ENCODE measurements around the gene MS4A6A. TPM values are rescaled to one million over a fixed set of nuclear protein-coding genes. Genes with fewer than 3 reads are reported as not detected.
"Not testable (repeated sequence)": the region's sequence is repeated elsewhere in the genome, so short reads cannot be mapped to it uniquely, and the experiment has no call there.

The MS4A6A gene
- total and polyA plus RNA-seq, 2 donors (not counting 3 experiments of a cell fraction or from before 2014, with no cell fraction given): 2.7 to 5.0 TPM

DNA sequence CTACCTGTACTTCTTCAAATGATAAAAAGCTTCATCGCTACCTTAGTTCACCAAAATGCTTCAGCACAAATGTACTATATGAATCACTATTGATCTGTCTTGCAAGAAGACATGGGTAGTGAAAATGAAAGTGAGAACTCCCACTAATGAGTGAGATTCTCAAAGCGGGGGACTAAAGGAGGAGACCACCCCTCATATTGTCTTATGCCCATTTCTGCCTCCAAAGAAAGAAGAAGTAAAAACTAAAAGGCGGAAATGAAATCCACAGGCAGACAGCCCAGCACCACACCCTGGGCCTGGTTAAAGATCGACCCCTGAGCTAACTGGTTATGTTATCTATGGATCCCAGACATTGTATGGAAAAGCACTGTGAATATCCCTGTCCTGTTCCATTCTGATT, 9.7 kb upstream of the MS4A6A start:
- FAIRE-seq; DNase-seq (ENCODE audit: low read depth, low spot score); H3K4me2 ChIP-seq (ENCODE audit: insufficient read depth, low read length); H3K9me1 ChIP-seq (replicated peaks; ENCODE audit: control insufficient read depth, extremely low read depth, insufficient read depth, low read length); H3K9me3 ChIP-seq (replicated peaks; ENCODE audit: control insufficient read depth, insufficient read depth, low read length); dilution Hi-C loops (cut with MboI; ENCODE audit: extremely low pct_ligation_motif_present, low sequenced_read_pairs); H3K9ac ChIP-seq (replicated peaks; ENCODE audit: extremely low read depth, insufficient read depth, low read length); H3K36me3 ChIP-seq (ENCODE audit: control insufficient read depth in 2 of 2, extremely low read depth in 1 of 2, insufficient read depth in 2 of 2, low read length in 2 of 2); H2AFZ ChIP-seq (ENCODE audit: low read depth, low read length); BruUV-seq (replicated peaks); H3K79me2 ChIP-seq (ENCODE audit: control insufficient read depth, insufficient read depth, low read length); H3K4me3 ChIP-seq (replicated peaks in 1 of 3; ENCODE audit: insufficient read depth in 1 of 3, low read depth in 1 of 3, low read length in 3 of 3); H4K20me1 ChIP-seq (replicated peaks; ENCODE audit: control insufficient read depth, extremely low read depth, insufficient read depth, low read length); H3K27me3 ChIP-seq (ENCODE audit: control insufficient read depth in 2 of 2, insufficient read depth in 2 of 2, low read length in 2 of 2): not testable (repeated sequence)
- intact Hi-C loops (cut with micrococcal nuclease): loop anchor here (10.0 kb wide), 1 partner anchor 638 kb away; no protein-coding TSS in a partner anchor
- Histone ChIP-seq H3K27ac (ENCODE audit: insufficient read depth, low read depth, low read length) (peak overlapping the region; percentile 92), H3K4me1 (ENCODE audit: control insufficient read depth, extremely low read depth, insufficient read depth, low read length) (peaks cover 37% of the 10 kb centered on the region)
- ChIA-PET CTCF (interaction anchor here (1.1 to 5.6 kb wide), 6 partner anchors 9 to 274 kb away, joined by 3 to 88 read pairs (median 16); partner anchors contain the start of gene MS4A6A), POLR2A (interaction anchor here (1.6 kb wide), 1 partner anchor 23 kb away, joined by 5 read pairs; no protein-coding TSS in a partner anchor)

DNA sequence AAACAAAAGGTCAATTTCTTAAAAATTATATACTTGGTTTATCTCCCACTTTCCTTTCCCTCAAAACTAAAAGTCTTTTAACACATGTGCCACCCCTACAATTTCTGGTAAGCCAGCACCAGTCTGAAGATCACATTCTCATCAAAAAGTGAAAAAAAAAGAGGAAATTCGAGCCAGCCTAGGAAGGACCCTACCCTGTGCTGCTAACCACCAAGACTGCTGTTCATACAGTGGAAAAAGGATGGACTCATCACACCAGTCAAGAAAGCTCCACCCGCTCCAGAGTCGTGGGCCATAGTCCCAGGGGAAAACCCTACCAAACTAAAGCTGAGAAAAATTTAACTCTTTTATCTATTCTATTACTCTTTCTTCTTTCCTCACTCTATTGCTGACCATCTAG, 5.6 kb upstream of the MS4A6A start:
- CTCF ChIA-PET: interaction anchor here (1.5 kb wide), 1 partner anchor 63 kb away, joined by 8 read pairs; no protein-coding TSS in a partner anchor
- H3K36me3 ChIP-seq (ENCODE audit: control insufficient read depth in 2 of 2, extremely low read depth in 1 of 2, insufficient read depth in 2 of 2, low read length in 2 of 2); FAIRE-seq; H3K4me3 ChIP-seq (replicated peaks in 1 of 3; ENCODE audit: insufficient read depth in 1 of 3, low read depth in 1 of 3, low read length in 3 of 3); DNase-seq (ENCODE audit: low read depth, low spot score); H2AFZ ChIP-seq (ENCODE audit: low read depth, low read length); H3K4me2 ChIP-seq (ENCODE audit: insufficient read depth, low read length); intact Hi-C loops (cut with micrococcal nuclease); H3K9ac ChIP-seq (replicated peaks; ENCODE audit: extremely low read depth, insufficient read depth, low read length); H3K79me2 ChIP-seq (ENCODE audit: control insufficient read depth, insufficient read depth, low read length); H3K9me1 ChIP-seq (replicated peaks; ENCODE audit: control insufficient read depth, extremely low read depth, insufficient read depth, low read length); BruUV-seq (replicated peaks); H3K27me3 ChIP-seq (ENCODE audit: control insufficient read depth in 2 of 2, insufficient read depth in 2 of 2, low read length in 2 of 2); H4K20me1 ChIP-seq (replicated peaks; ENCODE audit: control insufficient read depth, extremely low read depth, insufficient read depth, low read length); dilution Hi-C loops (cut with MboI; ENCODE audit: extremely low pct_ligation_motif_present, low sequenced_read_pairs); H3K9me3 ChIP-seq (replicated peaks; ENCODE audit: control insufficient read depth, insufficient read depth, low read length); H3K27ac ChIP-seq (ENCODE audit: insufficient read depth, low read depth, low read length); POLR2A ChIA-PET: not testable (repeated sequence)
- H3K4me1 ChIP-seq (ENCODE audit: control insufficient read depth, extremely low read depth, insufficient read depth, low read length): peaks cover 12% of the 10 kb centered on the region

DNA sequence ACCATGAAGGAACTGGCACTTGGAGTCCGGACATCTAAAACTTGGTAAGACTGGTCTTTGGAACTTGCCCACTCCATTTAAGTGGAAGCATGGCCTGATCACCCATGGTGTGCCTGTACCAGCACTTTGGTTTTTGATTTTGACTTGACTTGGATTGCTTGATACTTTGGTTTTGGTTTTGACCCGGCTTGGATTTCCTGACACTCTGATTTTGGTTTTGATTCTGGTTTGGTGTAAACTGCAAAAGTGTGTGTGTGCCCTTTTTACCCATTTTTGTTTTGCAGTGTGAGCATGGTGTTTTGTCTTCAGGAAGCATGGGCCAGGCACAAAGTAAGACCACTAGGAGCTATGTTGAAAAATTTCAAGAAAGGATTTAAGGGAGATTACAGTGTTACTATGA, 3.2 kb upstream of the MS4A6A start:
- H3K9me1 ChIP-seq (replicated peaks; ENCODE audit: control insufficient read depth, extremely low read depth, insufficient read depth, low read length); intact Hi-C loops (cut with micrococcal nuclease); H3K27me3 ChIP-seq (ENCODE audit: control insufficient read depth in 2 of 2, insufficient read depth in 2 of 2, low read length in 2 of 2); H3K36me3 ChIP-seq (ENCODE audit: control insufficient read depth in 2 of 2, extremely low read depth in 1 of 2, insufficient read depth in 2 of 2, low read length in 2 of 2); BruUV-seq (replicated peaks); H3K9ac ChIP-seq (replicated peaks; ENCODE audit: extremely low read depth, insufficient read depth, low read length); H4K20me1 ChIP-seq (replicated peaks; ENCODE audit: control insufficient read depth, extremely low read depth, insufficient read depth, low read length); H3K4me2 ChIP-seq (ENCODE audit: insufficient read depth, low read length); CTCF ChIA-PET; H2AFZ ChIP-seq (ENCODE audit: low read depth, low read length); H3K27ac ChIP-seq (ENCODE audit: insufficient read depth, low read depth, low read length); FAIRE-seq; H3K9me3 ChIP-seq (replicated peaks; ENCODE audit: control insufficient read depth, insufficient read depth, low read length); POLR2A ChIA-PET; H3K79me2 ChIP-seq (ENCODE audit: control insufficient read depth, insufficient read depth, low read length); DNase-seq (ENCODE audit: low read depth, low spot score); dilution Hi-C loops (cut with MboI; ENCODE audit: extremely low pct_ligation_motif_present, low sequenced_read_pairs); H3K4me3 ChIP-seq (replicated peaks in 1 of 3; ENCODE audit: insufficient read depth in 1 of 3, low read depth in 1 of 3, low read length in 3 of 3): not testable (repeated sequence)
- peaks cover 13% of the 10 kb centered on the region for H3K4me1 ChIP-seq (ENCODE audit: control insufficient read depth, extremely low read depth, insufficient read depth, low read length)

DNA sequence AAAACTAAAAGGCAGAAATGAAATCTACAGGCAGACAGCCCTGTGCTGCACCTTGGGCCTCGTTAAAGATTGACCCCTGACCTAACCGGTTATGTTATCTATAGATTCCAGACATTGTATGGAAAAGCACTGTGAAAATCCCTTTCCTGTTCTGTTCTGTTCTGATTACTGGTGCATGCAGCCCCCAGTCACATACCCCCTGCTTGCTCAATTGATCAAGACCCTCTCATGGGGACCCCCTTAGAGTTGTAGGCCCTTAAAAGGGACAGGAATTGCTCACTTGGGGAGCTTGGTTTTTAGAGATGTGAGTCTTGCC, 2.6 kb upstream of the MS4A6A start:
- H3K27me3 ChIP-seq (ENCODE audit: control insufficient read depth in 2 of 2, insufficient read depth in 2 of 2, low read length in 2 of 2); H3K9me3 ChIP-seq (replicated peaks; ENCODE audit: control insufficient read depth, insufficient read depth, low read length); H3K9ac ChIP-seq (replicated peaks; ENCODE audit: extremely low read depth, insufficient read depth, low read length); POLR2A ChIA-PET; dilution Hi-C loops (cut with MboI; ENCODE audit: extremely low pct_ligation_motif_present, low sequenced_read_pairs); DNase-seq (ENCODE audit: low read depth, low spot score); H2AFZ ChIP-seq (ENCODE audit: low read depth, low read length); H3K4me3 ChIP-seq (replicated peaks in 1 of 3; ENCODE audit: insufficient read depth in 1 of 3, low read depth in 1 of 3, low read length in 3 of 3); intact Hi-C loops (cut with micrococcal nuclease); H4K20me1 ChIP-seq (replicated peaks; ENCODE audit: control insufficient read depth, extremely low read depth, insufficient read depth, low read length); BruUV-seq (replicated peaks); FAIRE-seq; H3K79me2 ChIP-seq (ENCODE audit: control insufficient read depth, insufficient read depth, low read length); H3K4me2 ChIP-seq (ENCODE audit: insufficient read depth, low read length); H3K27ac ChIP-seq (ENCODE audit: insufficient read depth, low read depth, low read length); H3K36me3 ChIP-seq (ENCODE audit: control insufficient read depth in 2 of 2, extremely low read depth in 1 of 2, insufficient read depth in 2 of 2, low read length in 2 of 2); H3K9me1 ChIP-seq (replicated peaks; ENCODE audit: control insufficient read depth, extremely low read depth, insufficient read depth, low read length): not testable (repeated sequence)
- peaks cover 13% of the 10 kb centered on the region for H3K4me1 ChIP-seq (ENCODE audit: control insufficient read depth, extremely low read depth, insufficient read depth, low read length)
- CTCF ChIA-PET: interaction anchor here (3.9 kb wide), 1 partner anchor 8 kb away, joined by 21 read pairs; no protein-coding TSS in a partner anchor

Data from endothelial cell of umbilical vein (primary cell).